PFSK-1 (cell line): ENCODE measurements around the gene KCNH4.

Experiments
- FOXP2 ChIP-seq: optimal IDR thresholded peaks from 2 replicates; pipeline ENCODE3; 2011; ENCODE audit warnings: borderline replicate concordance, control low read depth, inconsistent platforms; ENCODE audit not compliant: insufficient read depth; ENCODE audit errors: extremely low read length, extremely low read depth
- POLR2AphosphoS5 ChIP-seq: IDR thresholded peaks from 2 replicates; pipeline ENCODE4 v1.6.1; 2012; ENCODE audit warnings: low read depth, mild to moderate bottlenecking, control low read depth, low read length, moderate library complexity
- SIN3A ChIP-seq: IDR thresholded peaks from 2 replicates; pipeline ENCODE4 v1.6.1; 2012; ENCODE audit warnings: mild to moderate bottlenecking, low read length, moderate library complexity, borderline replicate concordance; ENCODE audit not compliant: insufficient read depth
- TAF1 ChIP-seq: IDR thresholded peaks from 2 replicates; pipeline ENCODE4 v1.6.1; 2012; ENCODE audit warnings: low read length, control low read depth, borderline replicate concordance; ENCODE audit not compliant: insufficient read depth
- TF ChIP-seq, protein P1 (sequence below), 2 experiments: IDR thresholded peaks; 2 replicates each; pipeline versions ENCODE4 v1.6.1 to v1.8.0; 2011 to 2012; ENCODE audit warnings: low read depth in 2 of 2, low read length in 2 of 2, control low read depth in 1 of 2, inconsistent platforms in 1 of 2, mild to moderate bottlenecking in 1 of 2, moderate library complexity in 1 of 2; ENCODE audit not compliant: insufficient read depth in 1 of 2

Gene KCNH4

DNA sequence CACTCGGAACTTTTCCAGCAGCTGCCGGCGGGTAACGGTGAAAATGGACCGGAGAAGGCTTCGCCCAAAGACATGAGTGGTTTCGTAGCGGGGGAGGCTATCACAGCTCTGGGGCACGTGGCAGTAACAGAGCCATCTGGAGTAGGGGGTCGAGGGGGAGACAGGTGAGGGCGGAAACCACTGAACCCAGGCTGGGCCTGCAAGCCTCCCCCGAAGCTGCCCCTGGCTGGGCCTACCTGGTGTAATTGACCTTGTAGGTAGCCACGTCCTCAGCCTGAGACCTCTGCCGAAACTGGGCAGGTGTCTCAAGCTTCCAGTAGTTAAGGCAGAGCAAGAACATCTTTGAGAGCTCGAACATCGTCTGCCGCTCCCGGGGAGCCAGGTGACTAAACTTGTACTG is 61.6 kb downstream of the KCNH4 start:
- TF ChIP-seq, protein P1, sequence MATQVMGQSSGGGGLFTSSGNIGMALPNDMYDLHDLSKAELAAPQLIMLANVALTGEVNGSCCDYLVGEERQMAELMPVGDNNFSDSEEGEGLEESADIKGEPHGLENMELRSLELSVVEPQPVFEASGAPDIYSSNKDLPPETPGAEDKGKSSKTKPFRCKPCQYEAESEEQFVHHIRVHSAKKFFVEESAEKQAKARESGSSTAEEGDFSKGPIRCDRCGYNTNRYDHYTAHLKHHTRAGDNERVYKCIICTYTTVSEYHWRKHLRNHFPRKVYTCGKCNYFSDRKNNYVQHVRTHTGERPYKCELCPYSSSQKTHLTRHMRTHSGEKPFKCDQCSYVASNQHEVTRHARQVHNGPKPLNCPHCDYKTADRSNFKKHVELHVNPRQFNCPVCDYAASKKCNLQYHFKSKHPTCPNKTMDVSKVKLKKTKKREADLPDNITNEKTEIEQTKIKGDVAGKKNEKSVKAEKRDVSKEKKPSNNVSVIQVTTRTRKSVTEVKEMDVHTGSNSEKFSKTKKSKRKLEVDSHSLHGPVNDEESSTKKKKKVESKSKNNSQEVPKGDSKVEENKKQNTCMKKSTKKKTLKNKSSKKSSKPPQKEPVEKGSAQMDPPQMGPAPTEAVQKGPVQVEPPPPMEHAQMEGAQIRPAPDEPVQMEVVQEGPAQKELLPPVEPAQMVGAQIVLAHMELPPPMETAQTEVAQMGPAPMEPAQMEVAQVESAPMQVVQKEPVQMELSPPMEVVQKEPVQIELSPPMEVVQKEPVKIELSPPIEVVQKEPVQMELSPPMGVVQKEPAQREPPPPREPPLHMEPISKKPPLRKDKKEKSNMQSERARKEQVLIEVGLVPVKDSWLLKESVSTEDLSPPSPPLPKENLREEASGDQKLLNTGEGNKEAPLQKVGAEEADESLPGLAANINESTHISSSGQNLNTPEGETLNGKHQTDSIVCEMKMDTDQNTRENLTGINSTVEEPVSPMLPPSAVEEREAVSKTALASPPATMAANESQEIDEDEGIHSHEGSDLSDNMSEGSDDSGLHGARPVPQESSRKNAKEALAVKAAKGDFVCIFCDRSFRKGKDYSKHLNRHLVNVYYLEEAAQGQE (IDR thresholded peaks at IDR 0.05; ENCODE audit: insufficient read depth in 1 of 2, low read depth in 2 of 2, low read length in 2 of 2), result no peak
- TF ChIP-seq TAF1 (no peak), POLR2AphosphoS5 (no peak), FOXP2 (no peak), SIN3A (no peak)

DNA sequence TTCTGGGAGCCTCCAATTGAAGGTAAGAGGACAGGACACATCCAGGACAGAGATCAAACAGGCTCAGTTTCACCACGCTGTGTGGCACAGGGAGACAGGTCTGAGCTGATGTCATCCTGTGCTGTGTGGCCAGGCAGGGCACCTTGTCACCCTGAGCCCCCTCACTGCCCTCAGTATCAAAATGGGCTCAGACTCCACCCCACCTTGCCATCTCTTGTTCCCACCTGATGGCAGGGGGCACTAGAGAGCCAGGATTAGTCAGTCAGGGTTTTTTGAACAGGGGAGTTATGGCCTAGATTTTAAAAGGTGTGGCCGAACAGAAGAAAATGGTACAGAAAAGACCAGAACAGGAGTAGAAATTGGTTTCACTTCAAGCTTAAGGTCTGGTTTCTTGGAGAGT is 62.4 kb downstream of the KCNH4 start:
- no peak for TF ChIP-seq TAF1
- no peak for TF ChIP-seq FOXP2
- no peak for TF ChIP-seq SIN3A
- TF ChIP-seq, protein P1 (IDR thresholded peaks at IDR 0.05; ENCODE audit: insufficient read depth in 1 of 2, low read depth in 2 of 2, low read length in 2 of 2), result no peak
- no peak for TF ChIP-seq POLR2AphosphoS5

DNA sequence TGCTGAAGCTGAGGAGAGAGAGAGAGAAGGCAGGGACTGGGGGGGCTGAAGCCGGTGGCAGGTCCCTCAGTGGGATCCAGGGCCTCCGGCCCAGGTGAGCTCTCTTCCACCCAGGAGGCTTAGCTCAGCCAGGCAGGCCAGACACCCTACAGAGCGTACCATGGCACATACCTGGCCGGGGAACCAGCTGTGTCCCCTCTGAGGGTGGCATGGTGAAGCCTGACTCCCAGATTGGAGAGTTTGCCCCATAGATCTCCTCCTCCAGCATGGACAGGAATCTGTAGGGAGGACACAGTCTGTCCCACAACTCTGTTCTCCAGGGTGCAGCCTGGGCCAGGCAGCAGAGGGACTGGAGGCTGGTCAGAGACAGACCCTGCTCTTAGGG is 62.8 kb downstream of the KCNH4 start:
- TF ChIP-seq TAF1, result no peak

DNA sequence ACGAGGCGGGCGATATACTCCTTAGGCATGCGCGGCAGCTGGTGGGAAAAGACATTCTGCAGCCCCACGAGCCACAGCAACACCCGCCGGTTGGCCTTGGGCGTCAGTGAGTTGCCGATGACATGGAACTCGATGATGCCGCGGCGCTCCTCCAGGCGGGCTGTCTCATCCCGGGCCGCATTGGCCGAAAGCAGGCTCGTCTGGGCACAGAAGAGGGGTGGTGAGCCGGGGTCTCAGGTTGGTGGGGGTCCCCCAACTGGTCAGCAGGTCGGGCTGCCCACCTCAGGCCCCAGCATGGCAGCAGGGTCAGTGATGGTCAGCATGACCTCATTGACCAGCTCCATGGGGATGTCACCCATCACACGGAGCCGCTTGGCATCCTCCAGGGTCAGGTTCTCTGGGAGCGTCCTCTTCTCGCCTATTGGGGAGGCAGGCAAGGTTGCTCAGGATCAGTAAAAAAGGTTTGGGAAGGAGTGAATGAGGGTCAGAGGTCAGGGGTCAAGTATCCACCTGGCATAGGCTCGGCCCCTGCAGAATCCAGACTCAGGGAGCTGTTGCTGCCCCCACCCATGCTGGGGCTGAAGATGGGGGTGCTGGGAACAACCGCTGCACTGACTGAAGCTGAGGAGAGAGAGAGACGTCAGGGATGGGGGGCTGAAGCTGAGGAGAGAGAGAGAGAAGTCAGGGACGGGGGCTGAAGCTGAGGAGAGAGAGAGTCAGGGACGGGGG is 63.4 kb downstream of the KCNH4 start:
- no peak for TF ChIP-seq FOXP2
- TF ChIP-seq SIN3A, result no peak
- no peak for TF ChIP-seq TAF1
- TF ChIP-seq, protein P1 (IDR thresholded peaks at IDR 0.05; ENCODE audit: insufficient read depth in 1 of 2, low read depth in 2 of 2, low read length in 2 of 2), result no peak
- no peak for TF ChIP-seq POLR2AphosphoS5

DNA sequence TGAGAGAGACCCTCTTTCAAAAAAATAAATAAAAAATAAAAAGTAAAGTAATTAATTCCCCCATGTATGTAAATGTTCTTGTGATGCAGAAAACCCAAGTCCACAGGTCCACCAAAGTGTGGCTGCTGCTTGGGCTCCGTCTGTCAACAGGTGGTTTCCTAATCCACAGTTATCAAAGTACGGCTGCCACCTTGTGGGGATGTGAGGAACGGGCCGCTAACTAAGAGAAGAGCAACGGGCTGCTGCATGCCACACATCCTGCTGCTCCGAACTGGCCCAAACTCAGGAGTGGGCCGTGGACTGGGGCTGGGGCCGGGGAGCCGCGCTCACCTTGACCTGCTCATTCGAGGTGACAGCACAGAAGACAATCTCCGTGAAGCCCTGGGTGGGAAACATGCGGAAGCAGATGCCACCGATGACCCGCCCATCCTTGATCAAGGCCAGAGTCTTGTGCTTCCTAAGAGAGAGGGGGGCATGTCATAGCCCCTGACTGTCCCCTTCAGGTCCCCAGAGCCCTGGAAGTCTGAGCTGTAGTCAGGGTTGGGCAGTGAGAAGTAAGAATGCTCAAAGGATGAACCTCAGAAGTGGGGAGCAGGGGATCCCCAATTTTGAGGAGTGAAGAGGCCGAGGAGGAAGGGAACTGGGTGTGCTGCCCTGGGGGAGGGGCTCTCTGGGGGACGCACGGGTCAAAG is 64.1 kb downstream of the KCNH4 start:
- TF ChIP-seq FOXP2, result peak; percentile 52
- no peak for TF ChIP-seq SIN3A
- TF ChIP-seq, protein P1 (IDR thresholded peaks at IDR 0.05; ENCODE audit: insufficient read depth in 1 of 2, low read depth in 2 of 2, low read length in 2 of 2), result no peak
- no peak for TF ChIP-seq TAF1
